ENCODE data around the gene BANK1. TPM values are rescaled to one million over a fixed set of nuclear protein-coding genes. Genes with fewer than 3 reads are reported as not detected.

Gene BANK1
- total RNA-seq, 1 experiment from 2014 or later = 1.1 TPM

- H2BK12ac ChIP-seq (ENCODE audit: insufficient read length, low read depth, low read length) = no peak overlapping the region
- H3K79me1 ChIP-seq (ENCODE audit: insufficient read depth, low read depth, low read length, poor library complexity, severe bottlenecking) = no peaks in the 10 kb centered on the region
- peaks cover 7 to 10% of the 10 kb centered on the region in 2 experiments; a peak in 3 of 4 replicates for H3K4me1 Mint-ChIP-seq
- no peak overlapping the region for H3K14ac ChIP-seq (ENCODE audit: insufficient read depth, low read length)
- H3K27me3 ChIP-seq (ENCODE audit: insufficient read depth, low read length) = no peaks in the 10 kb centered on the region
- no peak overlapping the region for H3K4me3 Mint-ChIP-seq
- H3K23ac ChIP-seq (ENCODE audit: insufficient read length, low read depth, low read length) = no peak overlapping the region
- no peaks in the 10 kb centered on the region for H3K79me2 ChIP-seq (ENCODE audit: insufficient read depth, low read length)
- no peak for TF ChIP-seq CTCF (conservative IDR thresholded peaks at IDR 0.05)
- WGBS (ENCODE audit: extremely low coverage, insufficient read length, low lambda C conversion rate) = no CpG with 5 or more reads among the region's 1 CpG
- no peak overlapping the region for H3K27ac ChIP-seq (ENCODE audit: insufficient read length, low read depth, low read length)
- H3K4me1 ChIP-seq (ENCODE audit: insufficient read depth, low read length) = no peaks in the 10 kb centered on the region
- H3K27me3 Mint-ChIP-seq (ENCODE audit: low read depth) = no peaks in the 10 kb centered on the region
- no peak for DNase-seq
- H4K20me1 ChIP-seq (ENCODE audit: control insufficient read depth, insufficient read depth, insufficient read length) = no peaks in the 10 kb centered on the region
- H3K9me3 ChIP-seq (ENCODE audit: control insufficient read depth, low read depth, low read length) = no peaks in the 10 kb centered on the region
- H4K5ac ChIP-seq (ENCODE audit: insufficient read length, low read depth, low read length) = no peak overlapping the region
- H4K8ac ChIP-seq (replicated peaks; ENCODE audit: insufficient read length, low read depth, low read length) = no peak overlapping the region
- no peak overlapping the region for H2BK15ac ChIP-seq (ENCODE audit: low read depth, low read length)
- no peak overlapping the region for H2BK20ac ChIP-seq (ENCODE audit: low read depth, low read length, poor library complexity, severe bottlenecking)
- no peak overlapping the region for H3T11ph ChIP-seq (ENCODE audit: low read length)
- no peak overlapping the region for H2BK120ac ChIP-seq (ENCODE audit: low read depth, low read length, poor library complexity, severe bottlenecking)
- no peak overlapping the region for H2AFZ ChIP-seq (ENCODE audit: low read length)
- no peak overlapping the region for H4K91ac ChIP-seq (ENCODE audit: insufficient read length, low read depth, low read length)
- H3K9ac ChIP-seq (ENCODE audit: extremely low read depth, insufficient read length, low read length) = no peak overlapping the region
- no peak overlapping the region for H3K27ac Mint-ChIP-seq
- no peak overlapping the region for H3K56ac ChIP-seq (ENCODE audit: insufficient read length, low read depth, low read length)
- no peaks in the 10 kb centered on the region for H3K36me3 Mint-ChIP-seq (ENCODE audit: insufficient read depth in 1 of 3, low read depth in 3 of 3)
- H2BK5ac ChIP-seq (ENCODE audit: insufficient read length, low read length) = no peak overlapping the region
- no peak overlapping the region for H3K4me2 ChIP-seq (ENCODE audit: insufficient read depth, insufficient read length, low read length)
- H2AK5ac ChIP-seq (ENCODE audit: insufficient read length, low read length) = no peak overlapping the region
- H3K4ac ChIP-seq (ENCODE audit: low read depth, low read length) = no peak overlapping the region
- no peaks in the 10 kb centered on the region for H3K9me3 Mint-ChIP-seq
- no peaks in the 10 kb centered on the region for H3K23me2 ChIP-seq (ENCODE audit: insufficient read length, low read depth, low read length, poor library complexity, severe bottlenecking)
- no peak overlapping the region for H3K18ac ChIP-seq (ENCODE audit: insufficient read length, low read depth, low read length)
These were observed 182.8 kb downstream of the BANK1 start for GRCh38 chr4:101973361-101973760.

All from H9 (cell line).